Uterus (tissue), 2 donors: ENCODE measurements around the gene E2F4.

Experiments
- CTCF ChIP-seq, 4 experiments: fragments of 200-600 bp in 2 of 4; fragments of 450-650 bp in 2 of 4; sonication (generic) in 2 of 4; IDR thresholded peaks; one replicate each; pipeline ENCODE4 v1.5.1; 2016 to 2019; ENCODE audit warnings: antibody characterized with exemption in 4 of 4, mild to moderate bottlenecking in 2 of 4, moderate library complexity in 1 of 4
- POLR2A ChIP-seq, 2 donors: fragments of 450-650 bp; IDR thresholded peaks; one replicate each; pipeline ENCODE4 v1.6.1; 2016; ENCODE audit warnings: antibody characterized with exemption in 2 of 2, mild to moderate bottlenecking in 1 of 2, moderate library complexity in 1 of 2

- TF ChIP-seq POLR2A (IDR thresholded peaks at IDR 0.05) (no peak), CTCF (IDR thresholded peaks at IDR 0.05) (no peak)
Observed at GRCh38 chr16:67200491-67200890, 8.5 kb downstream of the E2F4 start.
